HG02840 (cell line): Measurements from ENCODE around the gene SMIM7.
"Not testable (repeated sequence)": the region's sequence is repeated elsewhere in the genome, so short reads cannot be mapped to it uniquely, and the experiment has no call there.

Experiments
- ATAC-seq: cut with Tn5 transposase; IDR thresholded peaks from one replicate; pipeline ENCODE4 v1.9.1; 2021; ENCODE audit warnings: mild to moderate bottlenecking, moderate library complexity, moderate number of reproducible peaks; ENCODE audit not compliant: unreplicated experiment, low FRiP score

The SMIM7 gene

GRCh38 chr19:16657384-16657783 lies 2.6 kb downstream of the SMIM7 start:
- ATAC-seq, result no peak

- ATAC-seq, result no peak
Observed at GRCh38 chr19:16655727-16656126, 4.2 kb downstream of the SMIM7 start.

GRCh38 chr19:16654627-16655026 lies 5.3 kb downstream of the SMIM7 start:
- ATAC-seq, result no peak

- ATAC-seq, result no peak
Observed at GRCh38 chr19:16654140-16654539, 5.8 kb downstream of the SMIM7 start.

- no peak for ATAC-seq
Observed at GRCh38 chr19:16652854-16653253, 7.1 kb downstream of the SMIM7 start.

GRCh38 chr19:16651421-16652188 lies 8.3 kb downstream of the SMIM7 start:
- ATAC-seq, result not testable (repeated sequence)

- no peak for ATAC-seq
Observed at GRCh38 chr19:16650821-16651220, 9.1 kb downstream of the SMIM7 start.

- no peak for ATAC-seq
Observed at GRCh38 chr19:16649734-16650133, 10.2 kb downstream of the SMIM7 start.

GRCh38 chr19:16645140-16645539 lies 14.8 kb downstream of the SMIM7 start:
- no peak for ATAC-seq

GRCh38 chr19:16641695-16642094 lies 18.2 kb downstream of the SMIM7 start:
- ATAC-seq, result no peak

GRCh38 chr19:16640951-16641350 lies 19.0 kb downstream of the SMIM7 start:
- ATAC-seq, result no peak

- ATAC-seq, result no peak
Observed at GRCh38 chr19:16638666-16639065, 21.3 kb downstream of the SMIM7 start.

GRCh38 chr19:16637535-16637934 lies 22.4 kb downstream of the SMIM7 start:
- no peak for ATAC-seq

- no peak for ATAC-seq
Observed at GRCh38 chr19:16631465-16631864, 28.5 kb downstream of the SMIM7 start.

GRCh38 chr19:16628984-16629691 lies 30.8 kb downstream of the SMIM7 start:
- no peak for ATAC-seq

GRCh38 chr19:16628183-16628983 lies 31.6 kb downstream of the SMIM7 start, which contains the start of gene MED26:
Gene MED26, minus strand, starts transcription at chr19:16628204. Its CDS starts 261 bp downstream, at chr19:16627943.
- peak; percentile 85 for ATAC-seq

GRCh38 chr19:16627928-16628182 lies 32.1 kb downstream of the SMIM7 start:
- ATAC-seq, result no peak

GRCh38 chr19:16627193-16627927 lies 32.6 kb downstream of the SMIM7 start:
- ATAC-seq, result no peak

GRCh38 chr19:16626796-16627192 lies 33.1 kb downstream of the SMIM7 start:
- no peak for ATAC-seq

- no peak for ATAC-seq
Observed at GRCh38 chr19:16625163-16625958, 34.6 kb downstream of the SMIM7 start.
